Spinal cord (tissue), 10 donors: Measurements from ENCODE around the gene RPS6KA6. TPM values are rescaled to one million over a fixed set of nuclear protein-coding genes. Genes with fewer than 3 reads are reported as not detected.
"Not testable (repeated sequence)": the region's sequence is repeated elsewhere in the genome, so short reads cannot be mapped to it uniquely, and the experiment has no call there.

Source experiments
- DNase-seq, 6 donors: peaks; one replicate each; pipeline versions ENCODE4 v3.0.0 to v3.0.0-alpha.2; 2013 to 2015; ENCODE audit warnings: low spot score in 6 of 6, low read depth in 4 of 6
- H3K27ac ChIP-seq: one replicate; pipeline ENCODE4 v1.5.1; 2013; ENCODE audit warnings: low read depth, low read length, control low read depth
- H3K27me3 ChIP-seq: one replicate; pipeline ENCODE4 v1.6.1; 2013; ENCODE audit warnings: low read length; ENCODE audit not compliant: control insufficient read depth, insufficient read depth
- H3K36me3 ChIP-seq: one replicate; pipeline ENCODE4 v1.6.1; 2013; ENCODE audit warnings: low read length; ENCODE audit not compliant: control insufficient read depth, insufficient read depth
- H3K4me1 ChIP-seq: one replicate; pipeline ENCODE4 v1.6.1; 2013; ENCODE audit warnings: low read length; ENCODE audit not compliant: control insufficient read depth, insufficient read depth
- H3K4me3 ChIP-seq: one replicate; pipeline ENCODE4 v1.5.1; 2013; ENCODE audit warnings: low read depth, low read length, control low read depth
- H3K9me3 ChIP-seq: one replicate; pipeline ENCODE4 v1.6.1; 2013; ENCODE audit warnings: low read length; ENCODE audit not compliant: control insufficient read depth, insufficient read depth
- WGBS: methylation state at CpG from one replicate; pipeline ENCODE4 v1.1.5; 2013; ENCODE audit warnings: missing lambda C conversion rate; ENCODE audit not compliant: insufficient coverage; 5-methylcytosine and 5-hydroxymethylcytosine counted together
- polyA plus RNA-seq, 2 donors: library from polyadenylated mRNA; unstranded; fragments of 120-200 nt; gene quantifications; one replicate each; pipeline ENCODE4 v1.2.1, GENCODE V29; 2013; ENCODE audit not compliant: insufficient read length in 2 of 2
- total RNA-seq, 2 donors: library from RNA; depleted of rRNA in 1 of 2; stranded (reverse); fragments of 120-200 nt in 1 of 2; fragments of >200 nt in 1 of 2; gene quantifications; one replicate each; pipeline versions ENCODE4 v1.2.3 to v1.2.4, GENCODE V29; 2013 to 2014
- donor health status: healthy.

Gene RPS6KA6
- total and polyA plus RNA-seq, 4 donors: 7.1 to 14.1 (median 8.9) TPM

DNA sequence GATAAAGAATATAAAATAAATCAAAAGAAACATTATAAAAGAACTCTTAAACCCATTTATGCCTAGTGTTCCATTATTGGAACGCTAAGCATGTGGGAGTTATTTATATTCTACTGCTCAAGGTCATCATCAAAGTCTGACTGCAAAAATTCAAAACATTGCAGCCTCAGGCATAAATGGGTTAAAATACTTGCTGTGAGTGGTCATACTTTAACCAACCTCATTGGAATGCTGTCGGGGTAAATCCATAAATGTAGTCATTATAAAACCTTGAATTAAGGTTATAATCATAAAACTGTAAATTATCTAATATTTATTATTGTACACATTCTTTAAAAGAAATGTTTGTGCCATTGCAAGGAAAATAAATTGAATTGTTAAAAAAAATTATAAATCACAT, 55.0 kb downstream of the RPS6KA6 start:
- Histone ChIP-seq H3K27ac (no peak overlapping the region), H3K9me3 (peaks cover 1% of the 10 kb centered on the region), H3K4me1 (no peaks in the 10 kb centered on the region), H3K4me3 (no peak overlapping the region), H3K36me3 (no peaks in the 10 kb centered on the region), H3K27me3 (no peaks in the 10 kb centered on the region)
- WGBS: no CpG with 5 or more reads among the region's 2 CpGs
- DNase-seq: no peak

DNA sequence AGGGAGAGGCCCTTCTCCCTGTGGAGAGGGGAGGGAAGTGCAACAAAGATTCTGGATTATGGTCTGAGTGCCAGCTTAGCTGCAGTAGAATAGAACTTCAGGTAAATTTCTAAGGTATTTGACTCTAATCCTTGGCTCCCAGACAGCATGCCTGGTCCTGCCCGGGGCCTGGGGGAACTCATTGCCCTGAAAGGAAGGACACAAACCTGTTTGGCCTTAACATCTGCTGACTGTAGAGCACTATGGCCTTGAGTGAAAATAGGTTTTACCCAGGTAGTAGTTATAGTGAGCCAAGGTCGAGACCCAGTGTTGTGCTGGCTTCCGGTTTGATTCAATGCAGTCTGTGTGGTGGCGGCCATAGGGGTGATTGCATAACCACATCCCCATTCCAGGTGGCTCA, 64.4 kb downstream of the RPS6KA6 start:
- Histone ChIP-seq H3K4me3 (no peak overlapping the region), H3K9me3 (no peaks in the 10 kb centered on the region), H3K27me3 (no peaks in the 10 kb centered on the region), H3K36me3 (peaks cover 3% of the 10 kb centered on the region), H3K4me1 (no peaks in the 10 kb centered on the region), H3K27ac (no peak overlapping the region)
- 95% methylated on average over 1 of the region's 4 CpGs for WGBS
- no peak for DNase-seq

DNA sequence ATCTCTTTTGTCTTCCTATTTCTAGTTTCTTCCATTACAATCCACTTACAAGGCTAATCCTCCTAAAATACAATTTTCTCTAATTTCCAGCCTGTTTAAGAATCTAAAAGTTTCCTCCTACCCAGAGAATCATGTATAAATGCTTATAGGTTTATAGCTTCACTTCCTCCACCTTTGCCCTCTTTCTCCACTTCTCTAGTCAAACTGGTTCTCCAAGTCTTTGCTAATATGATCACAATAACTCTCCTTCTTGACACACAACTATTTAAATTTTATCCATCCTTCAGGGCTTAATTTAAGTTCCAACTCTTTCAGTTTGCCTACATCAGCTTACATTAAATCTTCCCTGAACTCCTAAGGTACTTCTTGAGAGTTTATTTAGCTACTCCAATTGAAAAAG, 69.2 kb downstream of the RPS6KA6 start:
- no peaks in the 10 kb centered on the region for H3K4me1 ChIP-seq
- no peak overlapping the region for H3K27ac ChIP-seq
- H3K4me3 ChIP-seq: no peak overlapping the region
- no peaks in the 10 kb centered on the region for H3K9me3 ChIP-seq
- H3K36me3 ChIP-seq: peaks cover 5% of the 10 kb centered on the region
- H3K27me3 ChIP-seq: no peaks in the 10 kb centered on the region
- no peak for DNase-seq

DNA sequence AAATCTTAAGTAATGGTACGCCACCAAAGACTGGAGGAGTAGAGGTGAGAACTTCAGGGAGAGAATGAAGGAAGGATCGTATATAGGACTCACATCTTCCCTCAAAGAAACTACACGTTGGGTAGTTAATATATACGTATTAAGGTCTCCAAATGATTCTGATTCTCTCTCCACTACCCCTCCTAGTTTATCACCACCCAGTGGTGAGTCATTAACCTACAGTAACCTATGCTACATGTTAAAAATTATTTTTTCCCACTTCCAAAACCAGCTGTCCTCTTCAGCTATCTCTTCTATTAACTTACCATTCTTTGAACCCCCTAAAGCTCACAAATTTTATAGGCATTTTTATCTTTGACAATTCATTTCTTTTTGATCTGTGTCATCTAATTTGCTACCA, 69.7 kb downstream of the RPS6KA6 start:
- no peaks in the 10 kb centered on the region for H3K9me3 ChIP-seq
- H3K4me1 ChIP-seq: no peaks in the 10 kb centered on the region
- no peaks in the 10 kb centered on the region for H3K27me3 ChIP-seq
- WGBS: no CpG with 5 or more reads among the region's 4 CpGs
- H3K36me3 ChIP-seq: peaks cover 4% of the 10 kb centered on the region
- no peak overlapping the region for H3K4me3 ChIP-seq
- DNase-seq: no peak
- no peak overlapping the region for H3K27ac ChIP-seq

DNA sequence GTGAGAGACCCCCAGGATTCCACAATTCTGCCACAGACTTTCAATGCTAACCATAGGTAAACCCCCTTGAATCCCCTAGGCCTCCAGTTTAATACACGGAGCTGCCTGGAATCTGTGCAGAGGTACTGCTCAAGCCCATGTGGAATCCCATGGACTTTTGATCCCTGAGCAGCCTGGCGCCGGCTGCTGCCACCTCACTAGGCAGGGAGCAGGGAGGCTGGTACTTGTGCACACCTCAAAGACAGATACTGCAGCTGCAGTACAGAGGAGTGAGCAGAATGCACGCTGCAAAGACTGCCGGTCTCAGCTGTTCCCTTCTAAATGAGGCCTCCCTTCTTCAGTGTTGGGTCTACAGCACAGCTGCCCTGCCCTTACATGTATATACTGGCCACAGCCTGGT, 79.4 kb downstream of the RPS6KA6 start:
- Histone ChIP-seq H3K4me1 (no peaks in the 10 kb centered on the region), H3K27ac (no peak overlapping the region), H3K27me3 (no peaks in the 10 kb centered on the region), H3K4me3 (no peak overlapping the region), H3K36me3 (peaks cover 8% of the 10 kb centered on the region), H3K9me3 (no peaks in the 10 kb centered on the region)
- 74% methylated on average over 5 of the region's 5 CpGs for WGBS
- DNase-seq: no peak

DNA sequence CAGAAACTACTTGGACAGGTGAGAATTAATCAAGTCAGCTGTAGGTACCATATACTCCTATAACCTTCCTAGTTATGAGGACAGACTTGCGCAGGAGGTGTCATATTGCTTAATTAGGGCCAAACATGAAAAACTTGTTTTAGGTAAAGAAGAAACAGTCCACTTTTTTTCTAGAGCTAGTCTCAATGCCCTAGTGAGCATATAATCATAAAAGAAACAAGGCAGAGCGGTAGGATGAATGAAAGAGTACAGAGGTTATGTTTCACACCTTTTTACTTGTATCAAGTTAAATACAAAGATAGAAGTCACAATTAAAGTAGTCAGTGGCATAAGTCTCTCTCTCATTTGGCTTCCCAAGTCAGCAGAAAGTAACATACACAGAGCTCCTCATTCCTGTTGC, 88.9 kb downstream of the RPS6KA6 start:
- Histone ChIP-seq H3K27me3 (no peaks in the 10 kb centered on the region), H3K9me3 (no peaks in the 10 kb centered on the region), H3K4me1 (no peaks in the 10 kb centered on the region), H3K27ac (no peak overlapping the region), H3K36me3 (no peaks in the 10 kb centered on the region), H3K4me3 (no peak overlapping the region)
- no CpG with 5 or more reads among the region's 2 CpGs for WGBS
- DNase-seq: no peak

DNA sequence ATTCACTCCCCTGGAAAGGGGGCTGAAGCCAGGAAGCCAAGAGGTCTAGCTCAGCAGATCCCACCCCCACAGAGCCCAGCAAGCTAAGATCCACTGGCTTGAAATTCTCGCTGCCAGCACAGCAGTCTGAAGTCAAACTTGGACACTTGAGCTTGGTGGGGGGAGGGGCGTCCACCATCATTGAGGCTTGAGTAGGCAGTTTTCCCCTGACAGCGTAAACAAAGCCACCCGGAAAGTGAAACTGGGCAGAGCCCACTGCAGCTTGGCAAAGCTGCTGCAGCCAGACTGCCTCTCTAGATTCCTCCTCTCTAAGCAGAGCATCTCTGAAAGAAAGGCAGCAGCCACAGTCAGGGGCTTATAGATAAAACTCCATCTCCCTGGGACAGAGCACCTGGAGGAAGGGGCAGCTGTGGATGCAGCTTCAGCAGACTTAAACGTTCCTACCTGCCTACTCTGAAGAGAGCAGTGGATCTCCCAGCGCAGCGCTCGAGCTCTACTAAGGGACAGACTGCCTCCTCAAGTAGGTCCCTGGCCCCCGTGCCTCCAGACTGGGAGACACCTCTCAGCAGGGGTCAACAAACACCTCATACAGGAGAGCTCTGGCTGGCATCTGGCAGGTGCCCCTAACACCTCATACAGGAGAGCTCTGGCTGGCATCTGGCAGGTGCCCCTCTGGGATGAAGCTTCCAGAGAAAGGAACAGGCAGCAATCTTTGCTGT, 108.4 kb downstream of the RPS6KA6 start:
- H3K27me3 ChIP-seq, H3K9me3 ChIP-seq, H3K4me1 ChIP-seq, H3K36me3 ChIP-seq, H3K4me3 ChIP-seq: not testable (repeated sequence)
- WGBS: 54% methylated on average over 8 of the region's 9 CpGs
- peak in 5 of 6 donors; percentile 3 to 56 (median 10) for DNase-seq
- H3K27ac ChIP-seq: peak overlapping the region; percentile 33

DNA sequence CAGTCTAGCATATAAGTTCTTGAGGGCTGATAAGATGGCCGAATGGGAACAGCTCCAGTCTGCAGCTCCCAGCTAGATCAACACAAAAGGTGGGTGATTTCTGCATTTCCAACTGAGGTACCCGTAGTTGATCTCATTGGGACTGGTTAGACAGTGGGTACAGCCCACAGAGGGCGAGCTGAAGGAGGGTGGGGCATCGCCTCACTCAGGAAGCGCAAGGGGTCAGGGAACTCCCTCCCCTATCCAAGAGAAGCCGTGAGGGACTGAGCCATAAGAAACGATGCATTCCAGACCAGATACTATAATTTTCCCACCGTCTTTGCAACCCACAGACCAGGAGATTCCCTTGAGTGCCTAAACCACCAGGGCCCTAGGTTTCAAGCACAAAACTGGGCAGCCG, 109.0 kb downstream of the RPS6KA6 start:
- 64% methylated on average over 9 of the region's 9 CpGs for whole genome bisulfite sequencing
- H3K4me1 ChIP-seq: peaks cover 3% of the 10 kb centered on the region

DNA sequence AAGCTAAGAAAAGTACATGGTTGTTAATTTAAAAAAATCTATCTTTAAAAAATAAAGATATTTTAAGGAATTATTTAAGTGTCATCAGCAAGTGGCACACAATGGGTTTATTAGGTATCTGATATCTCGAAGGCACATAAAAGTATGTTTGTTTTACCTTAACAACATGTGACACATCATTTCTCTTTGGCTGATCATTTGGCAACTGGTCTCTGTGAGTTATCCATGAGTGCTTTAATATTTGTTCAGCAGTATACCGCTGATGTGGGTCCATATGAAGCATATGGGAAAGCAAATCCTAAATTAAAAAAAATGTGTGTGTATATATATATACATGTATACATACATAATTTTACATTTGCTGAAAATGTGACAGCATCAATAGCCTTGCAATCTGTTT, 123.2 kb downstream of the RPS6KA6 start:
- DNase-seq: no peak
- no CpG with 5 or more reads among the region's 2 CpGs for WGBS
- H3K27me3 ChIP-seq: no peaks in the 10 kb centered on the region
- H3K4me1 ChIP-seq: no peaks in the 10 kb centered on the region
- H3K36me3 ChIP-seq: no peaks in the 10 kb centered on the region
- H3K4me3 ChIP-seq: no peak overlapping the region
- no peak overlapping the region for H3K27ac ChIP-seq
- H3K9me3 ChIP-seq: no peaks in the 10 kb centered on the region

More for the DNA sequence above, 109.0 kb downstream of the RPS6KA6 start:
- peaks cover 2% of the 10 kb centered on the region for H3K9me3 ChIP-seq
- H3K4me3 ChIP-seq: no peak overlapping the region
- H3K27me3 ChIP-seq: no peaks in the 10 kb centered on the region
- DNase-seq: no peak
- H3K27ac ChIP-seq: peak overlapping the region; percentile 33
- H3K36me3 ChIP-seq: no peaks in the 10 kb centered on the region

DNA sequence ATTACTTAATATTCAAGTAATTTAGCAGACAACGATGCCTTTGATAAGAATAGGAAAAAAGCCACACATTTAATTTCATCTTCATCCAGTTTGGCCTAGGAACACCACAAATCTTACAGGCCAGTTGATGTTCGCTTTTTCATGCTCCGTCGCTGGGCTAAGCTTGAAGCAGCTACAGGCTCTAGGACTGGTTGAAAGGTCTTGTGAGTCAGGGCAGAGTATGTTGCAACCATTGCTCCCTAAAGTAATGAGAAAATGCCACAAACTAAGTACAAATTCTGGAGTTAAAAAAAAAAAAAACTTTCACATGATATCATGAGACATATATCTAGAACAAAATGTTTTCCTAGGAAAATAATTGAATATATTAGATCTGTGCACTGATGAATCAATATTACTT, 123.8 kb downstream of the RPS6KA6 start:
- H3K4me3 ChIP-seq: no peak overlapping the region
- no peaks in the 10 kb centered on the region for H3K36me3 ChIP-seq
- H3K9me3 ChIP-seq: no peaks in the 10 kb centered on the region
- H3K27ac ChIP-seq: no peak overlapping the region
- H3K4me1 ChIP-seq: no peaks in the 10 kb centered on the region
- DNase-seq: no peak
- no CpG with 5 or more reads among the region's 4 CpGs for WGBS
- H3K27me3 ChIP-seq: no peaks in the 10 kb centered on the region
